ENCODE results near the gene SYT1. TPM values are rescaled to one million over a fixed set of nuclear protein-coding genes. Genes with fewer than 3 reads are reported as not detected.

The SYT1 gene
- polyA plus RNA-seq, 3 donors, result 0.72 TPM; not detected in 2

GRCh38 chr12:79098530-79098929 is 234.0 kb downstream of the SYT1 start:
- WGBS (ENCODE audit: insufficient coverage), result 88% methylated on average over 1 of the region's 3 CpGs
- Histone ChIP-seq H3K27me3 (ENCODE audit: control insufficient read depth in 2 of 2, insufficient read depth in 2 of 2, low read length in 2 of 2) (no peaks in the 10 kb centered on the region), H2AFZ (ENCODE audit: insufficient read depth, low read depth, low read length, poor library complexity, severe bottlenecking) (no peak overlapping the region), H3K4me1 (ENCODE audit: control insufficient read depth in 1 of 2, insufficient read depth in 2 of 2, low read length in 2 of 2) (no peaks in the 10 kb centered on the region), H3K79me2 (ENCODE audit: insufficient read depth, low read length) (no peaks in the 10 kb centered on the region), H4K20me1 (ENCODE audit: insufficient read depth, low read length) (no peaks in the 10 kb centered on the region), H3K27ac (ENCODE audit: low read depth in 1 of 2, low read length in 2 of 2) (no peak overlapping the region), H3K4me3 (replicated peaks in 1 of 3; ENCODE audit: low read depth in 2 of 3, low read length in 3 of 3) (no peak overlapping the region), H3K9me3 (replicated peaks in 1 of 2; ENCODE audit: control insufficient read depth in 1 of 2, insufficient read depth in 1 of 2, low read length in 2 of 2) (no peaks in the 10 kb centered on the region), H3K4me2 (replicated peaks; ENCODE audit: extremely low read depth, low read length, poor library complexity, severe bottlenecking) (no peak overlapping the region), H3K9ac (ENCODE audit: insufficient read depth, low read length, poor library complexity, severe bottlenecking) (no peak overlapping the region), H3K36me3 (replicated peaks in 1 of 2; ENCODE audit: control insufficient read depth in 1 of 2, insufficient read depth in 2 of 2, low read length in 2 of 2) (no peaks in the 10 kb centered on the region)
- no peaks in the 10 kb centered on the region for H3K36me3 Mint-ChIP-seq
- TF ChIP-seq CTCF (IDR thresholded peaks at IDR 0.05), result no peak
- peaks cover 0 to 1% (median 0%) of the 10 kb centered on the region in 3 donors for H3K27me3 Mint-ChIP-seq (ENCODE audit: low read depth in 3 of 3)
- intact Hi-C loops (cut with micrococcal nuclease), result no loop called here
- H3K4me1 Mint-ChIP-seq, result no peaks in the 10 kb centered on the region
- H3K4me3 Mint-ChIP-seq, result no peak overlapping the region
- H3K9me3 Mint-ChIP-seq, result peaks cover 0 to 2% (median 0%) of the 10 kb centered on the region in 7 donors
- DNase-seq, result no peak
- no peak overlapping the region for H3K27ac Mint-ChIP-seq

GRCh38 chr12:79108962-79109361 is 244.4 kb downstream of the SYT1 start:
- Histone ChIP-seq H3K4me2 (replicated peaks; ENCODE audit: extremely low read depth, low read length, poor library complexity, severe bottlenecking) (no peak overlapping the region), H2AFZ (ENCODE audit: insufficient read depth, low read depth, low read length, poor library complexity, severe bottlenecking) (no peak overlapping the region), H3K36me3 (replicated peaks in 1 of 2; ENCODE audit: control insufficient read depth in 1 of 2, insufficient read depth in 2 of 2, low read length in 2 of 2) (no peaks in the 10 kb centered on the region), H3K27me3 (ENCODE audit: control insufficient read depth in 2 of 2, insufficient read depth in 2 of 2, low read length in 2 of 2) (no peaks in the 10 kb centered on the region), H4K20me1 (ENCODE audit: insufficient read depth, low read length) (no peaks in the 10 kb centered on the region), H3K79me2 (ENCODE audit: insufficient read depth, low read length) (no peaks in the 10 kb centered on the region), H3K9me3 (replicated peaks in 1 of 2; ENCODE audit: control insufficient read depth in 1 of 2, insufficient read depth in 1 of 2, low read length in 2 of 2) (no peaks in the 10 kb centered on the region), H3K4me3 (replicated peaks in 1 of 3; ENCODE audit: low read depth in 2 of 3, low read length in 3 of 3) (no peak overlapping the region), H3K27ac (ENCODE audit: low read depth in 1 of 2, low read length in 2 of 2) (no peak overlapping the region), H3K9ac (ENCODE audit: insufficient read depth, low read length, poor library complexity, severe bottlenecking) (no peak overlapping the region), H3K4me1 (ENCODE audit: control insufficient read depth in 1 of 2, insufficient read depth in 2 of 2, low read length in 2 of 2) (peaks cover 0 to 21% of the 10 kb centered on the region in 2 donors)
- intact Hi-C loops (cut with micrococcal nuclease), result no loop called here
- no peaks in the 10 kb centered on the region for H3K27me3 Mint-ChIP-seq (ENCODE audit: low read depth in 3 of 3)
- H3K27ac Mint-ChIP-seq, result no peak overlapping the region
- H3K4me1 Mint-ChIP-seq, result no peaks in the 10 kb centered on the region
- DNase-seq, result no peak
- H3K9me3 Mint-ChIP-seq, result no peaks in the 10 kb centered on the region
- 88% methylated on average over 1 of the region's 2 CpGs for WGBS (ENCODE audit: insufficient coverage)
- no peak for TF ChIP-seq CTCF (IDR thresholded peaks at IDR 0.05)
- no peak overlapping the region for H3K4me3 Mint-ChIP-seq
- H3K36me3 Mint-ChIP-seq, result no peaks in the 10 kb centered on the region

Data from CD14-positive monocyte (primary cell).